CD4-positive, alpha-beta T cell treated with Interleukin-15 for 1 hour (primary cell): ENCODE data around the gene MEIOB.
"Not testable (repeated sequence)": the region's sequence is repeated elsewhere in the genome, so short reads cannot be mapped to it uniquely, and the experiment has no call there.

ENCODE experiments used
- DNase-seq: peaks from one replicate; pipeline ENCODE4 v3.0.0-alpha.2; 2020

MEIOB gene

DNA sequence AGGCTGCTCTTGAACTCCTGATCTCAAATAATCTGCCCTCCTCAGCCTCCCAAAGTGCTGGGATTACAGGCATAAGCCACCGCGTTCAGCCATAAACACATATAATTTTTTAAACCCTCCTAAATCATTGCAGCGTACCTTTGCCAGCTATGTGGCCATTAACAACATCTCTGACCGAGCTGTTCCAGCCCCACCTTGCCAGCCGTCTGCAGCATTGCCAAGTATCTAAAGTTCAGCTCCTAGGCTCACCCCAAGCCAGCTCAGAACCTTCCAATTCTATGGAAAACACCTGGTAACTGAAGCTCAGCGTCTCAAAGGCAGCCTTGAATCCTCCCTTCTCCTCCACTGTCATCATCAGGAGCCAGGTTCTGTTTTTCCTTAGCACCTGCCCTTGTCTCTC, 5.1 kb upstream of the MEIOB start:
- DNase-seq: no peak

DNA sequence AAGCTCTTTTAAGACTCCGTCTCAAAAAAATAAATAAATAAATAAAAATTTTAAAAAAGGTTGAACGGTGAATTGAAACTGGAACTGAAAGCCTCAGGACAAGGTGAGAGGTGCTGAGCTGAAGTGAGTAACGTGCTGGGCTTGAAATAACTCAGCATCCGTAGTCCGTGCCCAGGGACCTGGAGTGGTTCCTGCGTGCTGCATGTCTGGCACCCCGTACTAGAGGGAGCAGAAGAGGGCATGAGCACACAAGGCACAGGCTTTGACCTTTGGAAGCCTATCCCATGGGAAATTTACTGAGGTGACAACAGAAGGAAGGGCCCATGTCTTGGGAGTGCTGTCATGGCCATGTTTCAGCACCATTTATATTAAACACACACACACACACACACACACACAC, 4.5 kb upstream of the MEIOB start:
- no peak for DNase-seq

DNA sequence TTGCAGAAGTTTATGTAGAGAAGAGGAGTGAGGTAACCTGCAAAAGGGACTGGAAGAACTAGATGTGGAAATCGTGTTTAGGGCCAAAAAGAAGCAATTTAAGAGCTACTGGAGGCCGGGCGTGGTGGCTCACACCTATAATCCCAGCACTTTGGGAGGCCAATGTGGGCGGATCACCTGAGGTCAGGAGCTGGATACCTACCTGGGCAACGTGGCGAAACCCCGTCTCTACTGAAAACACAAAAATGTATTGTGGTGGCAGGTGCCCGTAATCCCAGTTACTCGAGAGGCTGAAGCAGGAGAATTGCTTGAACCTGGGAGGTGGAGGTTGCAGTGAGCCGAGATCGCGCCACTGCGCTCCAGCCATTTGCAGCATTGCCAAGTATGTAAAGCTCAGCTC, 4.1 kb upstream of the MEIOB start:
- not testable (repeated sequence) for DNase-seq

DNA sequence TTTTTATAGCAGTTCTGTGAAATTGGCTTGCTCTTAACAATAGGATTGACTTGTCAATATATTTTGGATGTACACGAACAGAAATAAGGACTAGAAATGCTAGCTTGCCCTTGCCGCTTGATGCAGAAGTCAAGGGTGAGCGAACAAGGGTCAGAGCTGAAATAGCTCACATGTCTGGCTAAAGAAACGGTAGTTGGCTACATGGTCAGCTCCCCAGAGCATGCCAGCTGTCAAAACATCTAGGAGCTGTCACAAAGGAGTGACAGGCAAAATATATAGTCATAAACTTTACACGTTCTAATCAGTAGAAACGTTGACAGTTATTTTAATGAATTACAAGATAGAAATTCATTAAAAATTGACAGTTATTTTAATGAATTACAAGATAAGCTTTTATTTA, 2.9 kb upstream of the MEIOB start:
- no peak for DNase-seq

DNA sequence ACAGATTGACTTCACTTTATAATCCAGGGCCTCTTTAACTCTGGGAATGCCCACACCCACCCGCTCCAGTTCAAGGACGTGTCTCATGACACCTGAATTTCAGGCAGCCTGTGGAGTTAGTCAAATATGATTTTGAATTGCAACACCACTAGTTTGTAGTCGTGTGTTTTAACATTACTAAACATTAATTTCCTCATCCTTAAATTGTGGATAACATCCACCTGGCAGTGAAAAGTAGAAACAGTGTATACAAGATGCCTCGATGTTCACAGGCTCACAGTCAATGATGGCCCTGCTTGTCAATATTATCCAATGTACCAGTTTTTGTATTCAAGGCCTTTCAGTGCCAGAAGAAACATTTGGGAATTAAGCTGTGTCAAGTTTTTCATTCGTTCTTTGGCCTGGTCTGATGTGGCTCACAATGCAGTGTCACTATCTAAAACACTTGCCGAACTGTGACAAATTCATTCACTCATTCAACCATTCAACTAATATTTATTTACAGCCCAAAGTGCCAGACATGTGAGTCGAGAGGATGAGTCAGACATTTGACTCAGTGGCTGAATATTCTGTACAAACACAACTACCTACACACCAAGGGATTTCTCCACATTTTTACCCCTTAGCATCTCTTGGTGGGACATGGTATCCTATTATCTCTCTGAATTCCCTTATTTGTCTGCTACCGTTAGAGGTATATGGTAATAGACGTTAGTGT, 1.4 kb downstream of the MEIOB start:
- DNase-seq: no peak

DNA sequence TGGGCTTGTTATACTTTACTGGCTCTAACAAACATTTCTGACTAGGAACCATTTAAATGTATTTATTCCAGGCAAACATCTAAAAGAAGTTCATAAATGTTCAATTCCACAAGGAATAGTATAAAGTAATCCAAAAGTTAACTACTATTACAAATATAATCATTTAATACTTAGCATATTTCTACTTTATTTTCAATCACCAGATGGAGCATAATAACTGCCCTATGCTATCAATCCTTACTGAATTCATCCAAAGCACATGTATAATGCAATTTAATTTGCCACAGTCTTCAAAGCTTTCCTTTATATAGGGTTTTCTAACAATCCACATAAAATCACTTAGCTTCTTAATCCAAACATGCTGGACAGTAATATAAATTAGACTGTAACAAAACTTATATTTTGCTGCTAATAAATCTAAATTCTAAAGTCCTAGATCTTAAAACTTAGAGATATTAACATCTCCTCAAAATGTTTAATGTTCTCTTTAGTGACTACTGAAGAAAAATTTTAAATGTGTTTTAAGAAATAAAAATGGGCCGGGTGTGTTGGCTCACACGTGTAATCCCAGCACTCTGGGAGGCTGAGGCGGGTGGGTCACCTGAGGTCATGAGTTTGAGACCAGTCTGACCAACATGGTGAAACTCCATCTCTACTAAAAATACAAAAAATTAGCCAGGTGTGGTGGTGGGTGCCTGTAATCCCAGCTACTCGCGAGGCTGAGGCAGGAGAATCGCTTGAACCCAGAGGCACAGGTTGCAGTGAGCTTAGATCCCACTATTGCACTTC, 5.9 kb downstream of the MEIOB start:
- DNase-seq: no peak

DNA sequence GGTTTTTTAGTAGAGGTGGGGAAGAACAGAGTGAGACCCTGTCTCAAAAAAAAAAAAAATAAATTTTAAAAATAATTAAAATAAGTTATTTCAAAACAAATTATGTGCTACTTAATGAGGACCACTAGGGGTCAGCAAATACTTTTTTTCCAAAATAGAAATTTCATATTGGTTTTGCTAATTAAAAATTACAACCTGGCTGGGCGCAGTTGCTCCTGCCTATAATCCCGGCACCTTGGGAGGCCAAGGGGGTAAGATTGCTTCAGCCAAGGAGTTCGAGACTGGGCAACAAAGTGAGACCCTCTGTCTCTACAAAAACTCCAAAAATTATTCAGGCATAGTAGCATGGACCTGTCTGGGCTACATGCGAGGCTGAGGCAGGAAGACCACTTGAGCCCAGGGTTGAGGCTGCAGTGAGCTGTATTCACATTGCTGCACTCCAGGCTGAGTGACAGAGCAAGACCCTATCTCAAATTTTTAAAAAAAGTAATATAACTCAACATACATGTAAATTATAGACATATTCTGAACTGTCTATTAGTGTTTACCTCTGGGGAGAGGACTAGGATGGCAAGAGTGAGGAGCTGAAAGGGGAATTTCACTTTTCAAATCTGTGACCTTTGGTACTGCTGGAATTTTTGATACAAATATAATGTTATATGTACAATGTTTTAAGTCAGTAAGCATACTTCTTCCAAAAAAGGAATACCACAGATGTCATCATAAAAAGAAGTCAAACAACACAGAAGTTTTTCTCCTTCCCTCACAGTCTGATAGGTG, 8.1 kb downstream of the MEIOB start:
- DNase-seq: no peak

DNA sequence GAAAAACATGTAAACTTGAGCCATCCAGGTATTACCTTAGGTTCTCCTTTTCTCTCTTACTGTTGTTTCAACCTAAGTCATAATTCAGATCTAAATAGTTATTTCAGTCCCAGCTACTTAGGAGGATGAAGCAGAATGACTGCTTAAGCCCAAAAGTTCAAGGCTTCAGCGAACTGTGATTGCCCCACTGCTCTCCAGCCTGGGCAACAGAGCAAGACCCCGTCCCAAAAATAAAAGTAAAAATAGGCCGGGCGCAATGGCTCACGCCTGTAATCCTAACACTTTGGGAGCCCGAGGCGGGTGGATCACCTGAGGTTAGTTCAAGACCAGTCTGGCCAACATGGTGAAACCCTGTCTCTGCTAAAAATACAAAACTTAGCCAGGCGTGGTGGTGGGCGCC, 9.6 kb downstream of the MEIOB start:
- no peak for DNase-seq

DNA sequence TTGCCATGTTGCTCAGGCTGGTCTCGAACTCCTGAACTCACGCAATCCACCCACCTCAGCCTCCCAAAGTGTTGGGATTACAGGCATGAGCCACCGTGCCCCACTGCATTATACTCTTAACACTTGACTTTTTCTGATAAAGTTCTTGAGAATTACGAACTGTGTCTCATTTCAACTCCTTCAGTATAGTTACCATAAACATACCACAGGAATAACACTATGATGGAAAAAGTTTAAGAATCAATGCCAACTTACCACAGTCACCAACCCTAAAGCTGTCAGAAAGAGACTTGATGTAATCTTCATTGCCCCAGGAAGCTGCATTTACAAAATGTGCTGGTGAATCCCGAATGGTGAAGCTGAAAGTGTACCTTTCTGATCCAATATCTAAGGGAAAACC, 10.2 kb downstream of the MEIOB start:
- DNase-seq: no peak

DNA sequence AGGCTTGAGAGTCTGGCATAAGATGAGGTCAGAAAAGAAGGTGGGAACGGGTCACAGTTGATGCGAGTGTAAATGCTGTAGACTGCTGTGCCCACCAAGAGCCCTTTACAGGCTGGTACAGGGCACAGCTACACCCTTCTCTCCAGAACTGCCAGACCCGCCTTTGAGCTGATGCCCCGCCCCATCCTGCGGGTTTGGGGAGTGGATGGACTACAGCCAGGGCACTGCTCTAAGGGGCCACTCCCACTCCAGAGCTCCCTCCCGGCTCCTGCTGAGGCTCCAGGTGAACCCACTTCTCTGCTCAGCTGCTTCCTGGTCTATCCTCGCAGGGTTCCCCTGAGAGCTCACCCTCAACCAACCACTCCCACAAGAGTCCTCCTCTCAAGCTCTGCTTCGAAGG, 12.3 kb downstream of the MEIOB start:
- DNase-seq: no peak

DNA sequence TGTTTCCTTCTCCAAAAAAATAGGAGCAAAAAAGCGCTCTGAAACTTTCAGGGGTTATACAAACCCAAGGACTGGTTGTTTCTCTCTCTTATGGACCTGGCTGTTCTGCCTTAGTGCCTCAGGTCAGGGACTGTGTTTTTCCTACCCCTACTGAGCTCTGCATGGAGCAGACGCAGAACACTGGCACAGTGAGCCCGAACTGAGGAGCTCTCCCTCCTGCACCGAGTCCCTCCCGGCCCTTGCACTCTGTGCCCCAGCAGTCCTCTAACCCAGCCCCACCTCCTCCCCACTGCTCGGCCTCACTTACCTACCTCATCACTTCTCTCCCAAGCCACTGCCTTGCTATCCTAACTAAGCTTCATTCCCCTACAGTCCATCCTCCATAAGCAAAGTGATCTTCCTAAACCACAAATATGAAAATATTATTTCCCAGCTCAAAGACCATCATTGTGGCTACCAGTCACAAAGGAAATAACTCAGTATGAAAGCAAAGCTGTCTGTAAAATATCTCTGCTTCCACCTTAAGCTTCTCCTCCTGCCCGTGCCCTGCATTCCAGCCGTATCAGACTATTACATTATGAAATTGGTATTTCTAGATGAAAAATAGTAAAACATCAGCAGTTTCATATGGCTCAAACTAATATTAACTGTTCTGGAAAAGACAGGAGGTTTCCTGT, 13.6 kb downstream of the MEIOB start:
- DNase-seq: no peak

DNA sequence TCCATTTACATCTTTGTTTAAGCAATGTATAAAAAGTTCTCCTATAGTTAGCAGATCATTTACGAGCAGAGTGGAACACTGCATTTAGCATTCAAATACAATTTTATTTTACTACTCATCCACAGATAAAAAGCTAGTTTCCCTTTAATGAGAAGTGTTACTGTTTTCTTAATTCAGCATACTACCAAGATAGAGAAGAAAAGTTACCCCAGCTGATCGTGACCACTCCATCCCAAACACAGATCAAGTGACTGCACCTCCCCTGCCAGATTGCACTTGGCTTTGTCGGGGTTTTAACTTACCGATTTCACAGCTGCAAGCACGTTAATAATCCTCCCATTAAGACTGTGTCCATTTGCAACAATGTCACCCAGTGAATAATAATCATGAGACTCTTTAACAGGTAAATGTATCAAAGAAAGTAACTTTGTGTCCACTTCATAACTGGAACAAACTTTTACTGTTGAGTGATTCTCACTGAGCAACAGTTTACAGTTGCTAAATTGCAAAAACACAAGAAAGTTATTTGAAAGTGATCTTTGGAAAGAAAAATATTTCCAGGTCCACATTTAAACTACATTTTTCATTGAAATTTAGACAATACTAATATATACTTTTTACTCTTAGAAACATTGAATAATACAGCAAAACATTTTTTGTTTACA, 14.4 kb downstream of the MEIOB start:
- DNase-seq: no peak

DNA sequence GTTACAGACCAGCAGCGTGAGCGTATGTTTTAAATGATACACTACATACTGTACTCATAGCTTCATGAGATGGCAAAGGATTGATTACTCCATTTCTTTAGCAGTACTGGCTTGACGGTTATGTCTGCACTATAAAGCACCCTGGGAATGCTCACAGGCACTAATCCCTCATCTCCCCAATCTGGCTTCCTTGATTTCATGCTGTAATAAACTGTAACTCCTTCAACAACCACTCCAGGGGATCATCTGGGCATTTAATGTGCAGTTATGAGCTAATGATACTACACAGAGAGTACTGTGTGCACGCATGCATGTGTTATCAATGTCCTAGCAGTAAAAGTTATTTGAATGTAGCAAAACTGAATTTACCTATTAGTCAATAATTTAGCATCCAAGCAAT, 20.2 kb downstream of the MEIOB start:
- no peak for DNase-seq

DNA sequence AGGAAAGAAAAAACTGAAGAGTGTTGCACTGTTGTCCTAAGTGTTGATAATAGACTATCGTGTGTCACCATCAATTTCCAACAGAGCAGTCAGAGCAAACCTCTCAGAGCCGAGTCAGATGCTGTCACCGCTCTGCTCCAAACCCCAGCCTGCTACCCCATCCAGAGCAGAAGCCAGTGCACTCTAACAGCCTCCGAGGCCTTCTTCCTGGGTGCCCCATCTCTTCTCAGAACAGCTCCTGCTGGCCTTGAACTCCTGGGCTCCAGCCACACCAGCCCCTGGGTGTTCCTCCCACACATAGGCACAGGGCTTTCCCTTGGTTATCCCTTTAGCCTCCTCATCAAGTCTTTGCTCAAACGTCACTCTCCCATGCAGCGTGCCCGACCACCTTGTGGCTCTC, 21.0 kb downstream of the MEIOB start:
- DNase-seq: no peak

DNA sequence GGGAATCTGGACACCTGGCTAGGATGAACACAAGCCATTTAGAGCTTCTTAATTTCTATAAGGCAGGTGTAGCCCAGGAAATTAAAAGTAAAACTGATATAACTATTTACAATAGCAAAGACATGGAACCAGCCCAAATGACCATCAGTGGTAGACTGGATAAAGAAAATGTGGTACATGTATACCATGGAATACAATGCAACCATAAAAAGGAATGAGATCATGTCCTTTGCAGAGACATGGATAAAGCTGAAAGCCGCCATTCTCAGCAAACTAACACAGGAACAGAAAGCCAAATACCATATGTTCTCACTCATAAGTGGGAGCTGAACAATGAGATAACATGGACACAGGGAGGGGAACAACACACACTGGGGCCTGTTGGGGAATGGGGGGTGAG, 25.5 kb downstream of the MEIOB start:
- no peak for DNase-seq

DNA sequence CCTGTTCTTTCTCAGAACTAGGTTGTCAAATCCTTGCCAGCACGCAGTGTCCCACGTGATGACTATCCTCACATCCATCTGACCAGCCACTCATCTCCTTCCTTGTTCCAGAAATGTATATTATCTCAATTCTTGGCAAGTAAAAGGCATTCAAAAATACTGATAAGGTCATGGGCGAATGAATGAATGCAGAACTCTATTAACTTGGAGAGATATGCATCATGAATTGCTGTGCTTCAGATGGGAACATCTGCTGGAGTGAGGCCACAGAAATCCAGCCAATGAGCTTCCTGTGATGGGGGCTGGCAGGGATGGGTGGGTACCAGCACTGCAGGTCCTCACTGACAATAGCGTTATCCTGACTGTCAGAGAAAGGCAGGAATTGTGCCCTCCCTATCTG, 26.0 kb downstream of the MEIOB start:
- no peak for DNase-seq

DNA sequence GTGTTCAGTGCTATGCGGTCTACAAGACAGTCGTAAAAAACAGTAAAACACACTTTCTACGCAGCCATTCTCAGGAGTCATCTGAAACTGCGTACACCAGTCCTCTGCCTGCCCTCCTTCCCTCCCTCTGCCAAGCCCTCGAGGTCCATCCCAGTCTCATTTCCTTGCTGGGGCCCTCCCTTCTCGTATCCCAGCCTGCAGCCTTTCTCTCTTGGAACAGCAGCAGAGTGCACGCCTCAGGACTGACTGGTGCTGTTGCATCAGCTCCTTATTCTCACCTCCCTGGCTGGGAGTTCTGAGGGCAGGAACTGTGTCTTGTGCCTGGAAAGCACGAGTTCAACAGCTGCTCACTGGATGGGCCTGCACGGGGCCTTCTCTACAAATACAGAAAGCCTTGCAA, 32.4 kb downstream of the MEIOB start:
- no peak for DNase-seq

DNA sequence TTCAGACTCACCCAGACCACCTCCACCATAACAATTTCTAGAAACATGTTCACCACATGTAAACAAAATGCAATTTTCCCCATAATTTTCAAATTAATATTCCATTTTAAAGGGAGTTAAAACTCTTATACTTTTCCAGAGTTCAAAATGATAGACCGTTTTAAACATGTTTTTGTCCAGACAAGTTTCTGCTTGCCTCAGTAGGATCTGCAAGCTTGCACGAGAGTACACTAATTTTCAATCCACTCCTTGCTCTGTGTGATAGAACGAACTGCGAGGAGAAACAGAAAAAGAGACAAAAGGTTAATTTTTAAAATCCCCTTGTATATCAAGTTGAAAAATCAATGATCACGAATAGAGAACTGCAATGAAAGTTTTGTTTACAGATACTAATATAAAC, 37.9 kb downstream of the MEIOB start:
- no peak for DNase-seq

DNA sequence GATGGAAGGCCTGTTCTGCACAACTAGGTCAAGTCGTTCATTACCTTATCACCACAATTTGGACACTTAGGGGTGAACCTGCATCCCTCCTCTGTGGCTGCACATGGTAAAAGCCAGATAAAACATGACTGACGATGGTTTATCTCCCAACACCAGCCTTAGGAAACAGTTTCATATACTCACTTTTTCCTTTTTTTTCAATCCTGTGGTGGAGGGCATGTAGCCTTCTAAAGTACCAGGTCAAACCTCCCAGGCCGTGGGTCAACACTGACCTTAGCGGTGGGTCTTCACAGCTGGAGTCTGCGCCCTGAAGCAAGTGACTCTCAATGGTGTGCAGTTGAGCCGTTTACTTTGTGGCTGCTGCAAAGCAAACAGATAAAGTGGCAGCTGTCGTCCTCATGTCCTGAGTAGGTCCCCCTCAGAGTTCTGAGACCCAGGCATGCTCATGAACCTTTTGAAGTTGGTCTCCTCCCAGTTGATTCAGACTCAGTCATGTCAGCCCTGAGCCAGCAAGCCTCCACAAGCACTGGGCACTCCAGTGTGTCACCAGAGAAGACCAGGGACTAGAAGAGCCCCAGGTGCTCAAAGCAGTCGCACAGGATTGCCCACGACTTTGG, 39.0 kb downstream of the MEIOB start:
- no peak for DNase-seq

DNA sequence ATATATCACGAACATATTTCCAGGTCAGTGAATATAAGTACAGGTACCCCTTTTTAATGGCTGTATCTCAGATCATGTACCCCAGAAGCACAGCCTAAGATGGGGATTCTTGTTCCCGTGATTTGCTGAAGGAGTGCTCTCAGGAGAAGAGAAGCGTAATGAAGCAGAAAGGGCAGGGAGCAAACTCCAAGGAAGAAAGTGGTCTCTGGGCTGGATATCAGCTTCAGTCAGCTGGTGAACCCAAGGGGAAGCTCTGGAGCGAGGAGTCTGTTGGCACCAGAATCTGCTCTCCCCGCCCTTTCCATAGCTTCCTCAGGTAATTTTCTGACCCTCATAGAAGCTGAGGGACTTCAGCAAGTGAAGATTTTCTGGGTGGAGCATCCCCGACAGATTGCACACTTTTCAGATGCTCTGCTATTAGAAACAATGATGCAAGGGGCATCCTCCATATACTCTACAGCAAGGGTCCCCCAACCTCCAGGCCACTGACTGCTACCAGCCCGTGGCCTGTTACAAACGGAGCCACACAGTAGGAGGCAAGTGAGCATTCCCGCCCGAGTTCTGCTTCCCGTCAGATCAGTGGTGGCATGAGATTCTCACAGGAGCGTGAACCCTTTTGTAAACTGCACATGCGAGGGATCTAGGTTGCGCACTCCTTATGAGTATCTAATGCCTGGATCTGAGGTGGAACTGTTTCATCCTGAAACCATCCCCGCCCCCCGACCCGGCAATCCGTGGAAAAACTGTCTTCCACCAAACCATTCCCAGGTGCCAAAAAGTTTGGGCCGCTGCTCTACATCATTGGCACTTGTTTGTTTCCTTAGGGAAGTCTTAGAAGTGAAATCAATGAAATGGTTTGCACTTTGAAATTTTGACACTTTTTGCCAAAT, 40.5 kb downstream of the MEIOB start:
- DNase-seq: no peak

DNA sequence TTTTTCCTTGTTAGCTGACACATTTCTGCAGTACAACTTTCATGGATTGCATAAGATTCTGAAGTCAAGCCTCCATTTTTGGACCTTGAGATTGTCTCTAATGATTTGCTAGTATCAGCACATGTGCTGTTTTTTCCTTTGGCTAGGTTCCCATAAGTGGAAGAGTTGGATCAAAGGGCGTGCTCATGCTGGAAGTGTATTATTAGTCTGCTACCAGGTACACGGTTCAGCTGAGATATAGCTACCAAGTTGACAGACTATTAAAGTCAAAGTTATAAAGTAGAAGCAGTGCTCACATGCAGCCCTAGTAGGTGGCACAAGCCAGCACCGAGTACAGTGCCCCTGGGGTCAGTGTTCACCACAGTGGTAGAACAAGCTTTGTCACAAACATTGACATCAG, 41.8 kb downstream of the MEIOB start:
- no peak for DNase-seq
